AG08395 (cell line): Measurements from ENCODE around the gene ANKS4B.
"Not testable (repeated sequence)": the region's sequence is repeated elsewhere in the genome, so short reads cannot be mapped to it uniquely, and the experiment has no call there.

Experiments used
- DNase-seq: peaks from one replicate; pipeline ENCODE4 v3.0.0; 2012; ENCODE audit warnings: mixed read lengths, low spot score

Gene ANKS4B

GRCh38 chr16:21218153-21218552 lies 15.3 kb upstream of the ANKS4B start:
- DNase-seq: no peak

- no peak for DNase-seq
Observed at GRCh38 chr16:21219551-21219950, 13.9 kb upstream of the ANKS4B start.

DNA sequence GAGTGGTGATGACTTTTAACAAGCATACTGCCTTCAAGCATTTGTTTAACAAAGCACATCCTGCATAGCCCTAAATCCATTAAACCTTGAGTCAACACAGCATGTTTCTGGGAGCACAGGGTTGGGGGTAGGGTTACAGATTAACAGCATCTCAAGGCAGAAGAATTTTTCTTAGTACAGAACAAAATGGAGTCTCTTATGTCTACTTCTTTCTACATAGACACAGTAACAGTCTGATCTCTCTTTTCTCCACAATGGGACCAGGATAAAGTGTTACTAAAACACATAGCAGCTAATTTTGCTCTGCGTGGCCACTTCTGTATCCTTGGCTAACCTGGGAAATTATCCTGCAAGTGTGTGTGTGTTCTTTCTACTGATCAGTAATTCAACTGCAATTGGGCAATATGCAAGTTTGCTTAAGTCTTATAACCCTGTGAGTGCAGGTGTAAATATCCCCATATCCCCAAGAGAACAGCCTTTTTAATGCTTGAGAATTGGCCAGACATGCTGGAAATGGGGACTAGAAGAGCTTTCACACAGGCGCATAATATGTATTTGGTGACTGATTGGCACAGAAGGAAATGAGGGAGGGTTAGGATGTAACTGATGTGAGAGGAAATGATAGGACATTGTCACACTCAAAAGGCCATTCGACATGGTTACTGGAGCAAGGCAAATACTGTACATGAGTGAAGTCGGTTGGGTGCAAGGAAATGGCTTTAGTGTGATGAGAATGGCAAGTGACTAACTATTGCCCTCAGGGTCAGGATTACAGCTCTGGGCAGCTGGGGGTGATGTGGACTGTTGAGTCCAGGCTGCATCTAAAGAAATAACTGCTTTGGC lies 10.8 kb upstream of the ANKS4B start:
- no peak for DNase-seq

DNA sequence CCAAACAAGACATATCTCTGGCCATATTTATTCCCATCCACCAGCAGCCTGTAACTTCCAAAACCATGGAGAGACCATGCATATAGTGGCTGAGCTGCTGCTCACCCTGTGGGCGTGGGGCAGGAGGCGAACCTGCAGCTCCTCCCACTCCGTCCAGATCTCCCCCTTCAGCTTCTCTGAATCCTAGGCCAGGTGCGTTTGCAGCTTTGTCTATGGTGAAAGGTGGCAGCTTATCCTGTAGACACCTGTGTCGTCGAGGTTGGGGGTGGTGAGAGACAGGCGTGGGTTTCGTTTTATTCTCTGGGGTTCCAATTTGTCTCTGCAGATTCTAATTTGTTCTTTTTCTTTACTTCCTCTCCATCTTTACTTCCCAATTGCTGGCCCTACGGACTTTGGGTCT lies 9.7 kb upstream of the ANKS4B start:
- DNase-seq: no peak

DNA sequence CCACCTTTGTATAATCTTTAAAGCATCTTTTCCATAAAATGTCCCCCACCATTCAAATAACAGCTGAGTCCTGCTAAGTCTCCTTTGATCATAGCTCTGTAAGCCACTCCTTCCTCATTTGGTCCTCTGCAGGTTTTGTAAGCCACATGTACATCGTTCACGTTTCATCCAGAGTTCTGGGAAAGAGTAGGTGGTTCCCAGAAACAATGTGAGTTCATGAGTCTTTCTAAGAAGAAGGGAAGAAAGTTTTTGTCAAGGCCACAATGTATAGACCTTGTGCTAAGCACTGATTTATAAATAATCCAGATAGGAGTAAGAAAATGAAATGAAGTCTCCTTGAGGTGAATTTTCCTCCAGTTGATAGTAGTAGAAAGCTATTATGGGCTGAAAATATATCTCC lies 8.7 kb upstream of the ANKS4B start:
- DNase-seq: no peak

GRCh38 chr16:21226749-21227148 lies 6.8 kb upstream of the ANKS4B start:
- no peak for DNase-seq

GRCh38 chr16:21227866-21228265 lies 5.6 kb upstream of the ANKS4B start:
- DNase-seq: no peak

GRCh38 chr16:21228361-21228872 lies 5.1 kb upstream of the ANKS4B start:
- no peak for DNase-seq

GRCh38 chr16:21233045-21233520 lies 416 bp upstream of the ANKS4B start:
- DNase-seq: no peak

- no peak for DNase-seq
Observed at GRCh38 chr16:21235199-21235585, 1.7 kb downstream of the ANKS4B start.

GRCh38 chr16:21236831-21237230 lies 3.3 kb downstream of the ANKS4B start:
- no peak for DNase-seq

GRCh38 chr16:21239646-21240045 lies 6.1 kb downstream of the ANKS4B start:
- DNase-seq: no peak

GRCh38 chr16:21242756-21243155 lies 9.3 kb downstream of the ANKS4B start:
- no peak for DNase-seq

- no peak for DNase-seq
Observed at GRCh38 chr16:21244518-21245215, 11.2 kb downstream of the ANKS4B start.

DNA sequence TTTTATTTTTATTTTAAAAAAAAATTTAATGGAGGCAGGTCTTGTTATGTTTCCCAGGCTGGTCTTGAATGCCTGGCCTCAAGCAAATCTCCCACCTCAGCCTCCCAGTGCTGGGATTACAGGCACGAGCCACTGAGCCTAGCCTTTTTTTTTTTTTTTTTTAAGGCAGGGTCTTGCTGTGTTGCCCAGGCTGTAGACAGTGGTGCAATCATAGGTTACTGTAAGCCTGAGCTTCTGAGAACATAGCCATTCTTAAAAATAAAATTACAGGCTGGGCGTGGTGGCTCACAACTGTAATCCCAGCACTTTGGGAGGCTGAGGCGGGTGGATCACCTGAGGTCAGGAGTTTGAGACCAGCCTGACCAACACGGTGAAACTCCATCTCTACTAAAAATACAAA lies 14.7 kb downstream of the ANKS4B start:
- not testable (repeated sequence) for DNase-seq

- DNase-seq: no peak
Observed at GRCh38 chr16:21250072-21250923, 16.8 kb downstream of the ANKS4B start.

- no peak for DNase-seq
Observed at GRCh38 chr16:21253470-21253869, 20.0 kb downstream of the ANKS4B start.

DNA sequence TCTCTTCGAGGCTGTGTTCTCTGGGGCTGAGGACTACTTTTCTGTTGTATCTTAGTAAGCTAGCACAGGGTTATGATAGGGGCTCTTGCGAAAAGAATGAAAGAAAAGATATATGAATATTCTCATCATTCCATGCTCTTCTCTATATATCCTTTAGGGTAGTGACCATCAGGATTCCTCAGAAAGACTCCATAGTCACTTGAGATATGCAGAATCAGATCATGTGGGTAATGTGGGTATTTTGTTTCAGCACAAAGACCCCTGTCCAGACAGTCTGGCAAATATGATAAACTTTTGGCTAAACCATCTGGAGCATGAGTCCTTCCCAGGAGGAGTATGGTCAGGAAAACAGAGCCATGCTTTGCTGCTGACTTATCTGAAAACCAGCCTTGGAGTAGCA lies 23.1 kb downstream of the ANKS4B start:
- DNase-seq: no peak

DNA sequence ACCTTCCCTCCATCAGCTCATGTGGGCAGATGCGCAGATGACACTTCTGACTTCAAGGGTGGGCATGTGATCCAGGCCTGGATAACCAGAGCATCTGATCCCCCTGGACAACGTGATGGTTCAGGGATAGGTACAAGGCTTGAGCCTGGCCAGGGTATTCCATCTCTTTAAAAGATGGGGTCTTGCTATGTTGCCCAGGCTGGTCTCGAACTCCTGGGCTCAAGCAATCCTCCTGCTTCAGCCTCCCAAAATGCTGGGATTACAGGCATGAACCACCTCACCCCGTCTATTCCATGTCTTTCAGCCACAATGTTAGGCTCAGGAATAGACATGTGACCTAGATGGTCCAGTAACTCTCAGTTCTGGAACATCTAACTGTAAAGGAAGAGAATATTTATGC lies 23.8 kb downstream of the ANKS4B start:
- no peak for DNase-seq

DNA sequence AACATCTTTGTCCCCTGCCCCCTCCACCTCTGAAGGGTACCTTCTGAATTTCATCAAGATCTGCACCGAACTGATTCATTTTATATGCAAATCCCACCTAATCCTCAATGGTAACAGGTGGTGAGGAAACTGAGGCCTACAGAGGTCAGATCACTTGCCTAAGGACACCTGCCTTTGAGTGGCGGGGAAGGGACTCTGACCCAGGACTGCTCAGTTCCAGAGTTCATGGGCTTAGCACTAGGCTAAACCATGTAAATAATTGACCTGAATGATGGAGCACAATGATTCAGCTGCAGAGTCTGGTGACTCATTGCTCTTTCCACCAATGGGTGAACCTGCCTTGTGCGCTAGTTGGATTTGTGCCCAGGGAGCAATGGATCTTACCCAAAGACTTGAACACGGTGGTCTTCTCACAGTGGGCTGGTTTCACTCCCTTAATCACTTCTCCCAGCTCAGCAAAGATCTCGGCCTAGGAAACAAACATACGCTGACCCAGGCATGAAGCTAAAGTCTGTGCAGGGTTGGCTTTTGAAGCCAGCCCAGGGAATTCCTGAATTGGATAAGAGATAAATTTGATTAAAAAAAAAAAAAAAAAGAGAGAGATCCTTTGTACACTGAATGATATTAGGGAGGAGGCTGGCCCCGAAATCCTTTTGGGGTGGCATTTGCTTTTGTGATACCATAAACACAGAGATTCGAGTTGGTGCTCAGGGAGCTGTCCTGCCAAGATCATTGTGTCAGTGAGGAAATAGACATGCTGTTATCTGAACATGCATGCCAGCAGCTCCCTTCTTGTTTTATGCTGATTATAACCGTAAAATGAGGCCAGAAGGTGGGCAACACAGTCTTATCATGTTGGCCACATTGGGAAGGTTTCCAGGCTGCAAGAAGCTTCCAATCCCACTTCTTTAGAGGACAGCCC lies 27.6 kb downstream of the ANKS4B start:
- peak; percentile 61 for DNase-seq
